Measurements from ENCODE around the gene GAB1.

Gene GAB1

DNA sequence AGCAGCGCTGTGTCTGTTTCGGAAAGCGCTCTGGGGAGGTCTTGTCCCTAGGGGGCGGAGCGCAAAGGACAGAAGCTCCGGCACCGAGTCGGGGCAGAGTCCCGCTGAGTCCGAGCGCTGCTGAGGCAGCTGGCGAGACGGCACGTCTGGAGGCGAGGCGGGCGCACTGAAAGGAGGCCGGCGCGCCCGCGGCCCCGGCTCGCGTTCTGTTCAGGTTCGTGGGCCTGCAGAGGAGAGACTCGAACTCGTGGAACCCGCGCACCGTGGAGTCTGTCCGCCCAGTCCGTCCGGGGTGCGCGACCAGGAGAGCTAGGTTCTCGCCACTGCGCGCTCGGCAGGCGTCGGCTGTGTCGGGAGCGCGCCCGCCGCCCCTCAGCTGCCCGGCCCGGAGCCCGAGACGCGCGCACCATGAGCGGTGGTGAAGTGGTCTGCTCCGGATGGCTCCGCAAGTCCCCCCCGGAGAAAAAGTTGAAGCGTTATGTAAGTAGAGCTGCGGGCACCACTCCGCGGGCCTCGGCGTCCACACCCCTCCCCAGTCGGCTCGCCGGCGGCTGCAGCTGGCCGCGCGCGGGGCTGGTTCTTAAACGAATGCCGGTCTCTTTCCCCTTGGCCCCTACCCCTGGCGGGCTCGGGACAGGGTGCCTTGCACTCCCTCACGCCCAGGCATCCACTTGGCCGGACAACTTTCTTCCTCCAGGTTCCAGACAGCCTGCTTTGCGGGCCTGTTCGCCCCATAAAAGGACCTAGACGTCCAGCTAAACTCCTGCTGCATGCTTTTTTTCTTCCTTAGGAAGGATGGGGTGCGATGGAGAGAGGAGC is at the start of gene GAB1:
GAB1 (plus strand) TSS at position 96 of the 819 bp plus-strand sequence; CDS start at position 409, 313 bp downstream.
- peak; percentile 19 for DNase-seq (ENCODE audit: low spot score)

- DNase-seq (ENCODE audit: low spot score) = no peak
These were observed 49.1 kb upstream of the GAB1 start for GRCh38 chr4:143287572-143287923.

DNA sequence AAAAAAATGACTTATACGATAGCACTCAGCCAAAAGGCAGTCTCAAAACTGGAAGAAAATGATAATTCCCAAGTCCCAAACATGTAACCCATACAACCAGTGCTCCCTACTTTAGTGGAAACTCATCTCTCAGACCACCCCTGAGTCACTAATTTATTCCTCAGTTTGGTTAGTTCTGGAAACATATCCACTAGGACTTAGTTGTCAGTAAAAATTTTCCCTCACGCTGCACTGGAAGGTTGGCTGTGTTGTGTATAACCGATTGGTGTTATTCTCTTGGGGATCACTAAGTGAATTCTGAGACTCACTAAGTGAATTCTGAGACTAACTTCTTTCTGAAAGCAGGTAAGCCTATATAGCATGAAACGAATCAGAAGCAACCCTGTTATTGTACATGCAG is 48.5 kb upstream of the GAB1 start:
- no peak for DNase-seq (ENCODE audit: low spot score)

- DNase-seq (ENCODE audit: low spot score) = no peak
These were observed 47.3 kb upstream of the GAB1 start for GRCh38 chr4:143289370-143289769.

DNA sequence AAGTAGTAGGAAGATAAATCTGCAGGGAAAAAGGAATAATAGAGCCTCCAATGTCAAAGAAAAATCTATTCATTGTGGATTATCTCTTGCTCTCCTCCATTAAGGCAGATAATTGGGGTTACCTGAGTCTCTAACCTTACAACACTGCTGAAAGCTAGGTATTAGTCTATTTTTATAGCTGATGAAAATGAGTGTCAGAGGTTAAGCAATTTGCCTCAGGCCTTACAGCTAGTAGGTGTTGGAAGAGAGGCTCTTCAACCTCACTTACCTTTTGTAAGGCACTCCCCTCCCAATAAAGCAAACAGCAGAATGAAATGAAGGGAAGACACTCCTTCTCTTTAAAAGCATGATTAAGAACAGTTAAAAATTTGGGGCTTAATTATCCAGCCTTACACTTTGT is 45.4 kb upstream of the GAB1 start:
- DNase-seq (ENCODE audit: low spot score) = no peak

- DNase-seq (ENCODE audit: low spot score) = no peak
These were observed 43.8 kb upstream of the GAB1 start for GRCh38 chr4:143292858-143293257.

GRCh38 chr4:143294310-143294709 is 42.4 kb upstream of the GAB1 start:
- DNase-seq (ENCODE audit: low spot score) = no peak

GRCh38 chr4:143294710-143295275 is 41.9 kb upstream of the GAB1 start:
- no peak for DNase-seq (ENCODE audit: low spot score)

DNA sequence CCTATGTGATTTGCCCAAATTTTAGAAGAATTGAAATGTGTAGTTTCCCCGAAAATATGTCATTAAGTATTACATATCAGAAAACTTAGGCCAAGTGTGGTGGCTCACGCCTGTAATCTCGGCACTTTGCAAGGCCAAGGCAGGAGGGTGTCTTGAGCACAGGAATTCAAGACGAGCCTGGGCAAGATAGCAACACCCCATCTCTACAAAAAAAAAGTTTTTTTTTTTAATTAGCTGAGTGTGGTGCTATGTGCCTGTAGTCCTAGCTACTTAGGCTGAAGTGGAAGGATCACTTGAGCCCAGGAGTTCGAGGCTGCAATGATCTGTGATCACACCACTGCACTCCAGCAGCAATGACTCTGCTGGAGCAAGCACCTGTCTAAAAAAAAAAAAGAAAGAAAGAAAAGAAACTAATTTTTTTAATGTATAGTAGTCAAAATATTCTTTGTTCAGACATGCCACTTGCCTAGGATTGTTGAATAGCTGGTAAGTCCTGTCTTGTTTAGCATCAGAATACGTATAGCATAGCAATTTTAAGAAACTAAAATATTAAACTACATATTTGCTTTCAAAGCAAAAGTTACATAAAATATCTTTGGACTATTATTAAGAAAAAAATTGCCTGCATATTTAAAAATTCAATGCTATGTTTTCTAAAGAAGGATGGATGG is 40.1 kb upstream of the GAB1 start:
- no peak for DNase-seq (ENCODE audit: low spot score)

- DNase-seq (ENCODE audit: low spot score) = no peak
These were observed 35.8 kb upstream of the GAB1 start for GRCh38 chr4:143300860-143301259.

- no peak for DNase-seq (ENCODE audit: low spot score)
These were observed 34.1 kb upstream of the GAB1 start for GRCh38 chr4:143302536-143302935.

GRCh38 chr4:143306788-143307187 is 29.9 kb upstream of the GAB1 start:
- no peak for DNase-seq (ENCODE audit: low spot score)

DNA sequence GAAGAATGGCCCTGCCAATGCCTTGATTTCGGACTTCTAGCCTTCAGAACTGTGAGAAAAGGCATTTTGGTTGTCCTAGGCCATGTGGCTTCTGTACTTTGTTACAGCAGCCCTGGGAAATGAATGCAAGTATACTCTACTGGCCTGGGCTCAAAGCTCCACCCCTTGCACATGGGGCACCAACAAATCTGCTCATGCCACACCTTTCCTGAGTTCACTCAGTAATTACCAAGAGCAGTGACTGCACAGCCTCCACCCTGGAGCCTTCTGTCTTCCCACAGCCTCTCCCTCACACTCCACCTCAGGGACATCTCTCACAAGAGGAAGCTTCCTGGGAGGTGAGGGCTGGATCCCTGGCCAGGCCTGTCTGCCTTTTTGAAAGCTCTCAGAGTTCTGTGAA is 29.1 kb upstream of the GAB1 start:
- DNase-seq (ENCODE audit: low spot score) = no peak

- DNase-seq (ENCODE audit: low spot score) = no peak
These were observed 28.3 kb upstream of the GAB1 start for GRCh38 chr4:143308377-143308776.

DNA sequence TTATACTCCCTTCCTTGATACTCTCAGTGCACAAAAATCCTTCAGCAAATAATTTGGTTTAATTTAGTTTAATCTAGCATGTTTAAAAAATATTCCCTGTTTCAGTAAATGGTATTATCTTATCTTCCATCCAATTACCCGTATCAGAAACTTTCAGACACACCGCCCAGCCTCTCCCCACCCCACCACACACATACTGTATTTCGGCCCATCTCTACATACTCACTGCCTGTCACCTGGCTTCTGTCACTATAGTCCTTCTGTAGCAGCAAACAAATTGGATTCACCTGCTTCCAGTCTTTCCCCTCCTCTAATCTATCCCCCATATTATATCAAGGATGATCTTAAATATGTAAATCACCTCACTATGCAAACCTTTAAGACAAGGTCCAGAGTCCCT is 24.8 kb upstream of the GAB1 start:
- DNase-seq (ENCODE audit: low spot score) = no peak

DNA sequence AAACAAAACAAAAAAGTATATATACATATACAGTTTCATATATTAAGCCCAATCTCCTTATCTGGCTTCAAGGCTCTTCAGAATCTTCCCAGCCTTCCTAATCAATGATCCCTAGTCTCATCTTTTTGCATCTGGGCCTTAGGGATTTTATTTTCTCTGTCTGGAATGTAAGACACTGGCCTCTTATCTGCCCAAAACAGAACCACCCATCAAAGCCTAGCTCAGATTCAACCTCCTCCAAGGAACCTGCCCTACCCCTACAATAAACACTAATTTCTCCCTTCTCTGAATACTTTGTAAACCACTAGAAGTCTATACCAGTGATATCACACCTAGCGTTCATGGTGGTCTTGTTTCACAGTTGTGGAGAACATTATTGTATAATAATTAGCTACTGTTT is 23.2 kb upstream of the GAB1 start:
- DNase-seq (ENCODE audit: low spot score) = no peak

GRCh38 chr4:143313996-143314395 is 22.7 kb upstream of the GAB1 start:
- DNase-seq (ENCODE audit: low spot score) = no peak

DNA sequence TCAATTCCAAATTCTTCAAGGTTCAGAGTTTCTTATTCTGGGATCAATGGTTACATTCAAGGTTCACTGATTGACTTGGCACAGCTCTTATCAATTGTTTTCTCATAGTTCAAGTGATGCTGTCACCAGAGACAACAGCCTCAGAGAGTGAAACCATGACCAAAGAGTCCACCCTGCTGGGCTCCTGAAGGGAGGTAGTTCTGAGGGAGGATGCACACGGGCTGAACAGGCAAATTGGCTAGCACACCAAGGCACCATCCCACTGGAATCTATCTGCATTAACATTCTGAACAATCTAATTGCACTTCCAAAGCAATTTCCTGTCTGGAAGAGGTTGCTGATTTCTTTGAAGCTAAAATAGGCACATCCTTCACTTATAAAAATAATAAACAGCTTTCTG is 16.6 kb upstream of the GAB1 start:
- no peak for DNase-seq (ENCODE audit: low spot score)

DNA sequence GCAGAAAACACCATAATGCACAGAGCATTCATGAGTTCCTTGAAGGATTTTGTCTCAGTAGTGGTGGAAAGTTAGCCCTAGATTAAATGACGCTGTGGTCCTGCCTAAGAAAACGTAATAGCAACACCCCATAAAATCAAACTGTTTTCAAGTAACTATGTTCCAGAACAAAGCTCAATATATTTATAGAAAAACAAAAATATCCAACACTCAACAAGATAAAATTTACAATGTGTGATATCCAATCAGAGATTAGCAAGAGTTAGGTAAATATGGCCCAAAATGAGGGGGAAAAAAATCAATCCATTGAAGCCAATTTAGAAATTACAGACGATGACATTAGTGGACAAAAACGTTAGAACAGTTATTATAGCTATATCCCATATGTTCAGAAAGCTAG is 9.9 kb upstream of the GAB1 start:
- no peak for DNase-seq (ENCODE audit: low spot score)

DNA sequence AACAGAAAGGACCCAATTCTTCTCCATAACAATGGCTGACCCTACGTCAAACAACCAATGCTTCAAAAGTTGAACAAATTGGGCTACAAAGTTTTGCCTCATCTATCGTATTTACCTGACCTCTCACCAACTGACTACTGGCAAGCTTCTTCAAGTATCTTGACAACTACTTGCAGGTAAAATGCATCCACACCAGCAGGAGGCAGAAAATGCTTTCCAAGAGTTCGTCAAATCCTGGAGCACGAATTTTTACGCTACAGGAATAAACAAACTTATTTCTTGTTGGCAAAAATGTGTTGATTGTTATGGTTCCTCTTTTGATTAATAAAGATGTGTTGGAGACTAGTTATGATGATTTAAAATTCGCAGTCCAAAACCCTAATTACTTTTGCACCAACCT is 6.7 kb upstream of the GAB1 start:
- DNase-seq (ENCODE audit: low spot score) = no peak

DNA sequence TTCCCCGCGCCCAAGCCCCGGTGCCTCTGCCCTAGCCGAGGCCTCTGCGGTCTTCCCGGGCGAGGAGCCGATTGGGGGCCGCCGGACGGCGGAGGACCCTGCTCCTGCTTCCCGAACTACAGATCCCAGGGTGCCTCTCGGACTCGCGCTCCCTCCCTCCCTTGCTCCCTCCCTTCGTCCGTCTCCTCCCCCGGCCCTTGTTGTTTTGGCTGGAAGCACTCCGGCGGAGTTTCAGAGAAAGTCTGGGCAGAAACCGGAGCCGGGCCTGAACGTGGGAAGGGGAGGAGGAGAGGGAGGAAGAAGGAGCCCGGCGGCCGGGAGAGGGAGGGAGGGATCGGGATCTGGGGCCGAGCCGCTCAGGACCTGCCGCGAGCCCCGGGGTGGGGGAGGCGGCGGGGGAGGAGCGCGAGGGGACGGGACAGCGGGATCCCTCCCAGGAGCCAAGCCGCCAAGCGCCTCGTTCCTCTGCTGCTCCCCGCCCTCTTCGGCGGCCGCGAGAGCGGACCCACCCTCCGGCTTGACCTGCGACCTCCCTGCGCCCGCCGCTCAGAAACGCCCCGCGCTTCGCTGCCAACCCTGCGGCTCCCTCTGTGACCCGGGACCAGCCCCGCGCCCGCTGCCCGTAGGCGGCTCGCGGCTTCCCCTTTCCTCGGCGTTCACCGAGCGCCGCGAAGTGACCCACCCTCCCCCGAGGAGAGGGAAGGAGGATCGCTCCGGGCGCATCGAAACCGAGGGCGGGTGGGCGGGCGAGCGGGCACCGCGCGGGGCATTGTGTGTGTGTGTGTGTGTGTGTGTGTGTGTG is 496 bp upstream of the GAB1 start:
- DNase-seq (ENCODE audit: low spot score) = peak; percentile 45

DNA sequence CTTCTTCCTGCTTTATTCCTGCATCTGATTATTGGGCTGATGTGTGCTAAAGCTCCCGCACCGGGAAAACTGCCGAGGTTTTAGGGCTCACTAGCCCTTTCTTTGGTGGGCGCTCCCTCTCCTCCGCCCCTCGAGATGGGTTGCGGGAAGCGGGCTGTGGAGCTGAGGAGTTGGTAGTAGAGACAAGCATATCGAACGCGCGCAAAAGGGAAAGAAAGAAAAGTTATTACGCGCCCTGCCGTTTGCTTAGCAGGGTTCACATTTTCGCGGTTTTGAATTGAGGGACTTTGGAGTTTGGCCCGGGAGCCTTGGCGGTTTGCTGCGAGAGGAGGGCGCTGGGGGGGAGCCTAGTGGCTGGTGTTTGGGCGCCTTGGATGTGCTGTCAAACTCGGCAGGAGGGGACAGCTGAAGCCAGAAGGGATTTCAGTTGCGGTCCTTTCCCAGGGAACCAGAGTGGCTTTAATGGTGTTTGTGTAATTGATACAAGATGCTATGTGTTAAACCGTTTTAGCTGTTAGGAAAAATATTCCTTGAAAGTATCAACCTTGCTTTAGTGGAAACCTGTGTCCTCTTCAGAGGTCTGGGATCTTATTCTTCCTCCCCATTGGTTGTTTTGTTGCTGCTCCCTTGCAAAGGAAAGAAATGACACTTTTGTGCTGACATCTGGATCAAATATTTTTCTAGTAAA is 1.1 kb downstream of the GAB1 start:
- DNase-seq (ENCODE audit: low spot score) = no peak
